H1 (cell line): Measurements from ENCODE around the gene RFX1. TPM values are rescaled to one million over a fixed set of nuclear protein-coding genes. Genes with fewer than 3 reads are reported as not detected.

Experiments used
- CTCF ChIA-PET: fragments of 300-600 bp; sonication (Branson Sonifier 250); formaldehyde crosslinking; loops from one replicate; lab custom pipeline; 2021; ENCODE audit not compliant: partially characterized antibody; lab: Charles Lee
- POLR2A ChIA-PET: fragments of 300-600 bp; sonication (Branson Sonifier 250); formaldehyde crosslinking; loops from one replicate; lab custom pipeline; 2021; ENCODE audit warnings: inconsistent platforms; ENCODE audit not compliant: partially characterized antibody; lab: Charles Lee
- DNase-seq, 2 experiments: peaks; one replicate each; pipeline versions ENCODE4 v3.0.0 to v3.0.0-alpha.2; 2010 to 2022; ENCODE audit warnings: low spot score in 2 of 2, low read depth in 1 of 2, mixed read lengths in 1 of 2
- FAIRE-seq: peaks from 2 replicates; lab custom pipeline; 2011; peaks lifted over from hg19 to GRCh38; lab: Jason Lieb, UNC
- H2AFZ ChIP-seq: 2 replicates; pipeline ENCODE4 v1.8.1; 2012; ENCODE audit warnings: low read length, inconsistent platforms
- H2AK5ac ChIP-seq: 2 replicates; pipeline ENCODE4 v1.6.1; 2013; ENCODE audit warnings: low read depth, low read length
- H2BK120ac ChIP-seq: replicated peaks from 2 replicates; pipeline ENCODE3; 2013; ENCODE audit warnings: low read depth, low read length, inconsistent platforms
- H2BK12ac ChIP-seq: 2 replicates; pipeline ENCODE4 v1.6.1; 2013; ENCODE audit warnings: low read depth, low read length
- H2BK15ac ChIP-seq: 2 replicates; pipeline ENCODE4 v1.6.1; 2013; ENCODE audit warnings: low read length
- H2BK20ac ChIP-seq: 2 replicates; pipeline ENCODE4 v1.6.1; 2013; ENCODE audit warnings: low read length
- H2BK5ac ChIP-seq: 2 replicates; pipeline ENCODE4 v1.6.1; 2013; ENCODE audit warnings: low read depth, low read length
- H3K14ac ChIP-seq: 2 replicates; pipeline ENCODE4 v1.6.1; 2013; ENCODE audit warnings: inconsistent platforms; ENCODE audit not compliant: insufficient read length
- H3K18ac ChIP-seq: 2 replicates; pipeline ENCODE4 v1.6.1; 2013; ENCODE audit warnings: low read length; ENCODE audit errors: extremely low read depth
- H3K23ac ChIP-seq: 2 replicates; pipeline ENCODE4 v1.6.1; 2013; ENCODE audit warnings: inconsistent platforms; ENCODE audit not compliant: insufficient read length
- H3K23me2 ChIP-seq: 2 replicates; pipeline ENCODE4 v1.6.1; 2013; ENCODE audit warnings: low read depth, low read length
- H3K27ac ChIP-seq: 2 replicates; pipeline ENCODE4 v1.6.1; 2011; ENCODE audit warnings: low read depth, low read length, inconsistent platforms
- H3K27me3 ChIP-seq, 4 experiments: replicated peaks in 1 of 4; 1 replicate in 1 of 4; 2 replicates in 3 of 4; pipeline versions ENCODE4 v1.6.1 to v1.8.1; 2011 to 2013; ENCODE audit warnings: low read length in 3 of 4, mild to moderate bottlenecking in 3 of 4, inconsistent platforms in 2 of 4, mixed read lengths in 2 of 4, moderate library complexity in 1 of 4; ENCODE audit not compliant: control insufficient read depth in 3 of 4, insufficient read depth in 3 of 4; ENCODE audit errors: extremely low read depth in 1 of 4
- H3K36me3 ChIP-seq, 4 experiments: 2 replicates each; pipeline versions ENCODE4 v1.6.1 to v1.8.1; 2011 to 2013; ENCODE audit warnings: mild to moderate bottlenecking in 4 of 4, low read length in 3 of 4, moderate library complexity in 2 of 4, control low read depth in 1 of 4, inconsistent platforms in 1 of 4; ENCODE audit not compliant: insufficient read depth in 4 of 4, control insufficient read depth in 2 of 4
- H3K4ac ChIP-seq: replicated peaks from 2 replicates; pipeline ENCODE3; 2013; ENCODE audit warnings: low read length, low read depth, mixed read lengths, inconsistent platforms; ENCODE audit not compliant: insufficient read length
- H3K4me1 ChIP-seq, 4 experiments: replicated peaks in 1 of 4; 1 replicate in 1 of 4; 2 replicates in 3 of 4; pipeline versions ENCODE4 v1.6.1 to v1.8.1; 2011 to 2013; ENCODE audit warnings: low read length in 3 of 4, inconsistent platforms in 2 of 4, mixed read lengths in 1 of 4; ENCODE audit not compliant: insufficient read depth in 4 of 4, control insufficient read depth in 3 of 4
- H3K4me2 ChIP-seq, 2 experiments: 2 replicates each; pipeline versions ENCODE4 v1.6.1 to v1.8.1; 2011 to 2013; ENCODE audit warnings: low read depth in 2 of 2, low read length in 2 of 2, control low read depth in 1 of 2, inconsistent platforms in 1 of 2, mild to moderate bottlenecking in 1 of 2; ENCODE audit not compliant: insufficient read depth in 1 of 2
- H3K4me3 ChIP-seq, 4 experiments: fragments of 200-600, 300-600 bp in 1 of 4; sonication (generic), shearing (Covaris generic), sonication (Bioruptor Twin) in 1 of 4; 2 replicates each; pipeline versions ENCODE4 v1.5.1 to v1.8.1; 2011 to 2016; ENCODE audit warnings: low read length in 4 of 4, low read depth in 3 of 4, control low read depth in 2 of 4, inconsistent platforms in 2 of 4, mild to moderate bottlenecking in 2 of 4, mixed read lengths in 1 of 4, moderate library complexity in 1 of 4; ENCODE audit not compliant: insufficient read depth in 2 of 4; ENCODE audit errors: extremely low read depth in 1 of 4
- H3K56ac ChIP-seq: replicated peaks from 2 replicates; pipeline ENCODE3; 2013; ENCODE audit warnings: low read depth, mild to moderate bottlenecking, mixed read lengths, low read length, inconsistent platforms; ENCODE audit not compliant: insufficient read length
- H3K79me1 ChIP-seq: 2 replicates; pipeline ENCODE4 v1.6.1; 2013; ENCODE audit warnings: low read depth, low read length, control low read depth
- H3K79me2 ChIP-seq, 2 experiments: 2 replicates each; pipeline versions ENCODE4 v1.6.1 to v1.8.1; 2012 to 2013; ENCODE audit warnings: low read length in 2 of 2, mild to moderate bottlenecking in 2 of 2, inconsistent platforms in 1 of 2; ENCODE audit not compliant: insufficient read depth in 2 of 2, control insufficient read depth in 1 of 2
- H3K9ac ChIP-seq, 4 experiments: replicated peaks in 1 of 4; 1 replicate in 1 of 4; 2 replicates in 3 of 4; pipeline versions ENCODE4 v1.6.1 to v1.8.1; 2011 to 2013; ENCODE audit warnings: low read depth in 3 of 4, low read length in 3 of 4, control low read depth in 2 of 4, mild to moderate bottlenecking in 2 of 4, moderate library complexity in 2 of 4, inconsistent platforms in 1 of 4; ENCODE audit errors: extremely low read depth in 1 of 4
- H3K9me3 ChIP-seq, 2 experiments: 2 replicates each; pipeline versions ENCODE4 v1.6.1 to v1.8.1; 2012 to 2013; ENCODE audit warnings: mild to moderate bottlenecking in 2 of 2, moderate library complexity in 2 of 2, control low read depth in 1 of 2, inconsistent platforms in 1 of 2, low read depth in 1 of 2, low read length in 1 of 2, mixed read lengths in 1 of 2; ENCODE audit not compliant: insufficient read depth in 2 of 2
- H4K20me1 ChIP-seq, 2 experiments: replicated peaks in 1 of 2; 2 replicates each; pipeline versions ENCODE3 to v1.8.1; 2011 to 2013; ENCODE audit warnings: inconsistent platforms in 2 of 2, low read length in 2 of 2, mild to moderate bottlenecking in 1 of 2; ENCODE audit not compliant: insufficient read depth in 2 of 2, control insufficient read depth in 1 of 2
- H4K5ac ChIP-seq: 2 replicates; pipeline ENCODE4 v1.6.1; 2013; ENCODE audit warnings: low read length, low read depth, mixed read lengths, inconsistent platforms; ENCODE audit not compliant: insufficient read length
- H4K8ac ChIP-seq: 2 replicates; pipeline ENCODE4 v1.8.0; 2013; ENCODE audit warnings: mild to moderate bottlenecking, moderate library complexity, low read length, inconsistent platforms; ENCODE audit not compliant: insufficient read depth; ENCODE audit errors: extremely low read depth
- H4K91ac ChIP-seq: replicated peaks from 2 replicates; pipeline ENCODE3; 2013; ENCODE audit warnings: low read length, mixed read lengths, inconsistent platforms; ENCODE audit not compliant: insufficient read length
- CBX5 ChIP-seq: fragments of 300-800, 300-1000 bp; sonication (generic); IDR thresholded peaks from 2 replicates; pipeline ENCODE4 v1.7.1; 2016; ENCODE audit warnings: antibody characterized with exemption, low read length, low read depth
- CTBP2 ChIP-seq: IDR thresholded peaks from 2 replicates; pipeline ENCODE4 v1.7.0; 2011; ENCODE audit warnings: borderline replicate concordance, mild to moderate bottlenecking, moderate library complexity, mixed read lengths, low read length; ENCODE audit not compliant: insufficient read depth, insufficient read length
- GTF2F1 ChIP-seq: IDR thresholded peaks from 2 replicates; pipeline ENCODE4 v1.6.1; 2012; ENCODE audit warnings: low read depth, low read length, improper control_type of control experiment, borderline replicate concordance
- JUND ChIP-seq: IDR thresholded peaks from 2 replicates; pipeline ENCODE4 v1.6.1; 2011; ENCODE audit warnings: mild to moderate bottlenecking, improper control_type of control experiment, low read length
- WGBS, 2 experiments: shearing (Covaris generic) in 1 of 2; methylation state at CpG; one replicate each; pipeline versions ENCODE4 v1.1.6 to v1.1.7; 2013 to 2015; ENCODE audit warnings: low lambda C conversion rate in 2 of 2, mixed read lengths in 2 of 2, inconsistent platforms in 1 of 2, low coverage in 1 of 2, missing lambda C conversion rate in 1 of 2; ENCODE audit not compliant: insufficient replicate concordance in 2 of 2, insufficient coverage in 1 of 2, insufficient read length in 1 of 2; ENCODE audit errors: extremely low coverage in 1 of 2, missing lambda C conversion rate in 1 of 2; 5-methylcytosine and 5-hydroxymethylcytosine counted together
- polyA plus RNA-seq, 7 experiments: library from polyadenylated mRNA; depleted of rRNA in 3 of 7; stranded (reverse) in 5 of 7; unstranded in 2 of 7; fragments of >200 nt in 5 of 7; fragments of 200-250 nt in 2 of 7; gene quantifications; 1 replicate in 5 of 7; 2 replicates in 1 of 7; 4 replicates in 1 of 7; pipeline versions ENCODE4 v1.2.1 to v1.2.3, GENCODE V29; 2011 to 2013; ENCODE audit warnings: missing spikeins in 2 of 7, mixed read lengths in 2 of 7
- total RNA-seq: library from RNA; stranded (reverse); fragmentation: NEBNext Ultra II Directional; extraction: Animal tissue kit (Norgen Biotek cat#: 25700); gene quantifications from 2 replicates; pipeline ENCODE4 v1.2.1, GENCODE V29; 2021

The RFX1 gene
- total and polyA plus RNA-seq, 2 of the 8 experiments (the other 6 are each of a cell fraction or from before 2014, with no cell fraction given) = 4.9 to 17.0 TPM

DNA sequence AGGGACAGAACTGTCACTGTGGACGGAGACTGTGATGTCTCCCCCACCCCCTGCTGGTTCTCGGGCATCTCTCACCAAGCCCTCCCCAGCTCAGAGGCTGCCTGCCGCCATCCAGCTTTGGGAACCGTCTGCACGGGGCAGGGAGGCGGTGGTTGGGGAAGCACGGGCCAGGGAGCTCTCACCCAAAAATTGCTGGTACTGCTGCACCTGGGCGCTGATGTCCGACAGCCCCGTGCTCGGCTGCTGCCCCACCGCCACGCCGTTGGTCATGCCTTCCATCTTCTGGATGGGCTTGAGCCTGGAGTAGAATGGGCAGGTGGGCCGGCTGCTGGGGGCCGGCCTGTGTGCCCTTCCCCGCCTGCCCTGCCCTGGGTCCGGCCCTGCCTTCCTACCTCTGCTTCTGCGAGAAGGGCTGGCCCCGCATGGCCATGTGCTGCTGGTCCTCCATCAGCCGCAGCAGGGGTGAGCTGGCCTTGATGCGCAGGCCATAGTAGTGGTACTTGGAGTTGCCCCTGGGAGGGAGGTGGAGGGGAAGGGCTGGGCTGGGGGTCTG lies 37.7 kb downstream of the RFX1 start:
- no peak overlapping the region for H3K56ac ChIP-seq
- TF ChIP-seq JUND (no peak), GTF2F1 (no peak), CTBP2 (no peak), CBX5 (no peak)

More for the DNA sequence above, 37.7 kb downstream of the RFX1 start:
- WGBS, 2 experiments = 92% methylated on average over 20 of the region's 22 CpGs; no CpG with 5 or more reads in 1 of the 2 experiments
- CTCF ChIA-PET = interaction anchor here (0.6 to 1.2 kb wide), 3 partner anchors 8 to 177 kb away, joined by 3 to 4 read pairs (median 4); no protein-coding TSS in a partner anchor
- Histone ChIP-seq H3K18ac (no peak overlapping the region), H3K79me1 (no peaks in the 10 kb centered on the region), H3K4me1 (peaks cover 0 to 3% (median 0%) of the 10 kb centered on the region in 4 experiments; a peak in 1 of 7 replicates), H3K4ac (no peak overlapping the region), H3K23me2 (peaks cover 1% of the 10 kb centered on the region; the same call in 1 of the 2 replicates), H3K27ac (no peak overlapping the region), H3K9me3 (no peaks in the 10 kb centered on the region), H2BK5ac (no peak overlapping the region), H3K4me3 (no peak overlapping the region), H3K4me2 (no peak overlapping the region), H3K27me3 (no peaks in the 10 kb centered on the region; a peak in 2 of 7 replicates), H3K36me3 (peaks cover 0 to 21% (median 10%) of the 10 kb centered on the region in 4 experiments; a peak in 5 of 8 replicates), H3K23ac (no peak overlapping the region), H4K91ac (no peak overlapping the region), H2AFZ (no peak overlapping the region), H4K20me1 (no peaks in the 10 kb centered on the region), H2AK5ac (no peak overlapping the region), H3K14ac (no peak overlapping the region), H2BK120ac (no peak overlapping the region), H3K9ac (no peak overlapping the region), H3K79me2 (no peaks in the 10 kb centered on the region), H2BK15ac (no peak overlapping the region), H2BK12ac (no peak overlapping the region), H4K8ac (no peak overlapping the region), H4K5ac (no peak overlapping the region), H2BK20ac (no peak overlapping the region)
- FAIRE-seq (no peak), DNase-seq (no peak)
- POLR2A ChIA-PET = interaction anchor here (1.3 to 3.0 kb wide), 3 partner anchors 10 to 19 kb away, joined by 3 to 14 read pairs (median 3); partner anchors contain the start of gene DCAF15
